Panc1 (cell line): Measurements from ENCODE around the gene PEX5L. TPM values are rescaled to one million over a fixed set of nuclear protein-coding genes. Genes with fewer than 3 reads are reported as not detected.

Experiments
- ATAC-seq: fragments of 200-7000 bp; cut with Tn5 transposase; 2 replicates; pipeline ENCODE4 v1.9.1; 2020; ENCODE audit warnings: mild to moderate bottlenecking, moderate library complexity
- BruUV-seq: library from RNA; stranded (reverse); fragments of 400-500 nt; replicated peaks from 2 replicates; lab custom pipeline; 2021; lab: Mats Ljungman, UMichigan
- CTCF ChIA-PET: fragments of 300-600 bp; sonication (Branson Sonifier 250); formaldehyde crosslinking; loops from one replicate; lab custom pipeline; 2022; ENCODE audit warnings: antibody characterized with exemption; lab: Charles Lee
- POLR2A ChIA-PET: fragments of 300-600 bp; sonication (Branson Sonifier 250); formaldehyde crosslinking; loops from one replicate; lab custom pipeline; 2022; ENCODE audit warnings: antibody characterized with exemption; lab: Charles Lee
- DNase-seq: peaks from one replicate; pipeline ENCODE4 v3.0.0-alpha.2; 2010; ENCODE audit warnings: low read depth, low spot score
- H3K27ac ChIP-seq: 2 replicates; pipeline ENCODE4 v1.5.1; 2011; ENCODE audit warnings: mild to moderate bottlenecking, low read length, inconsistent platforms
- H3K27me3 ChIP-seq: fragments of 200-500 bp; sonication (Bioruptor generic); 2 replicates; pipeline ENCODE4 v1.6.0; 2014; ENCODE audit warnings: low read length, inconsistent platforms; ENCODE audit not compliant: control insufficient read depth, insufficient read depth
- H3K36me3 ChIP-seq: fragments of 200-500 bp; sonication (Bioruptor generic); 2 replicates; pipeline ENCODE4 v1.5.1; 2014; ENCODE audit warnings: inconsistent platforms, mild to moderate bottlenecking, low read length, moderate library complexity; ENCODE audit not compliant: control insufficient read depth, insufficient read depth
- H3K4me1 ChIP-seq: 2 replicates; pipeline ENCODE4 v1.5.1; 2011; ENCODE audit warnings: inconsistent platforms, mild to moderate bottlenecking, low read length, moderate library complexity; ENCODE audit not compliant: control insufficient read depth, insufficient read depth
- H3K4me3 ChIP-seq, 2 experiments: 2 replicates each; pipeline ENCODE4 v1.5.1; 2011 to 2012; ENCODE audit warnings: low read depth in 2 of 2, low read length in 2 of 2, mild to moderate bottlenecking in 2 of 2, inconsistent platforms in 1 of 2, moderate library complexity in 1 of 2
- H3K9me3 ChIP-seq: fragments of 200-500 bp; sonication (Bioruptor generic); 2 replicates; pipeline ENCODE4 v1.5.1; 2014; ENCODE audit warnings: low read depth, mild to moderate bottlenecking, inconsistent platforms, low read length, moderate library complexity; ENCODE audit not compliant: control insufficient read depth, insufficient read depth
- POLR2AphosphoS5 ChIP-seq: IDR thresholded peaks from 2 replicates; pipeline ENCODE4 v1.6.1; 2012; ENCODE audit warnings: mild to moderate bottlenecking, low read depth, low read length, moderate library complexity
- REST ChIP-seq, 2 experiments: IDR thresholded peaks; 2 replicates each; pipeline ENCODE4 v1.6.1; 2011 to 2012; ENCODE audit warnings: low read depth in 2 of 2, control low read depth in 1 of 2, low read length in 1 of 2, mild to moderate bottlenecking in 1 of 2, moderate library complexity in 1 of 2; ENCODE audit not compliant: insufficient read depth in 1 of 2
- SIN3A ChIP-seq: IDR thresholded peaks from 2 replicates; pipeline ENCODE4 v1.6.1; 2012; ENCODE audit warnings: low read depth, mild to moderate bottlenecking, low read length, moderate library complexity, borderline replicate concordance; ENCODE audit not compliant: insufficient read depth
- TCF7L2 ChIP-seq: IDR thresholded peaks from 2 replicates; pipeline ENCODE4 v1.6.1; 2011; ENCODE audit warnings: mild to moderate bottlenecking, low read depth, low read length, inconsistent platforms
- in situ Hi-C: cut with HindIII; loops from 2 replicates; pipeline ENCODE4 v1.10.0; 2016; ENCODE audit warnings: low sequenced_read_pairs, low pct_unique_long_range_greater_than_20kb
- intact Hi-C: fragments of 100-400 bp; cut with micrococcal nuclease; formaldehyde crosslinking; loops from one replicate; pipeline ENCODE4 v1.10.0; 2022; ENCODE audit not compliant: unreplicated experiment
- total RNA-seq: library from RNA; stranded (reverse); gene quantifications from one replicate; pipeline ENCODE4 v1.2.1, GENCODE V29; 2021; ENCODE audit not compliant: unreplicated experiment
- TF ChIP-seq, protein P1 (sequence below): fragments of 450-650 bp; IDR thresholded peaks from 2 replicates; pipeline ENCODE4 v1.5.1; 2017; ENCODE audit warnings: mild to moderate bottlenecking

The PEX5L gene
- total RNA-seq, 1 experiment from 2014 or later = 0.23 TPM

DNA sequence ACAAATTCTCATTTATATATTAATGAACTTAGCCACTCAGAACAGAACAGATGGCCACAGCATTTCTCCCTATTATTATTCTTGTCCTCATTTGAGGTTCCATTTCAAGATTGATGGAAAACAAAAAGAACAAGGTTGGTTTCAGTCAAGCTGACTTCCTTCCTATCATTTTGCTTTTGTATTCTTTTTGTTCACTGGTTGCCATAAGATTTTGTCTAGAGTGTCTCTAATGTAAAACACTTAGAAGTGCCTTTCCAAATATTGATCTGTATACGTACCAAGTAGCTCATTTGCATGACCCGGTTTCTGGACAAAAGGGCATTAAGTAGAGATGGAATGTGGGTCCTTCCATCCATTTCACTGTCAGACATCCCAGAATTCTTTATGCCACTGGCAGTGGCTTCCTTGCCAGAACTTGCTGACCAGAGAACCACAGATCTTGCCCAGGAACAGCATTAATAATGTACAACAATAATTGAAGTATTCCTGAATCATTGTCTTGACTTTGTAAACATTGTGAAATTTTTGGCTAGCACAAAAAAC is 63.8 kb downstream of the PEX5L start:
- POLR2A ChIA-PET = no interaction called here
- H3K4me1 ChIP-seq = no peaks in the 10 kb centered on the region
- H3K9me3 ChIP-seq = no peaks in the 10 kb centered on the region
- no peaks in the 10 kb centered on the region for H3K27me3 ChIP-seq
- CTCF ChIA-PET = no interaction called here
- intact Hi-C loops (no loop called here), in situ Hi-C loops (no loop called here)
- no peak overlapping the region for H3K27ac ChIP-seq
- H3K36me3 ChIP-seq = no peaks in the 10 kb centered on the region
- TF ChIP-seq POLR2AphosphoS5 (no peak), TCF7L2 (no peak), SIN3A (no peak), REST (IDR thresholded peaks at IDR 0.05; ENCODE audit: insufficient read depth in 1 of 2, low read depth in 2 of 2, low read length in 1 of 2) (no peak)
- TF ChIP-seq, protein P1, sequence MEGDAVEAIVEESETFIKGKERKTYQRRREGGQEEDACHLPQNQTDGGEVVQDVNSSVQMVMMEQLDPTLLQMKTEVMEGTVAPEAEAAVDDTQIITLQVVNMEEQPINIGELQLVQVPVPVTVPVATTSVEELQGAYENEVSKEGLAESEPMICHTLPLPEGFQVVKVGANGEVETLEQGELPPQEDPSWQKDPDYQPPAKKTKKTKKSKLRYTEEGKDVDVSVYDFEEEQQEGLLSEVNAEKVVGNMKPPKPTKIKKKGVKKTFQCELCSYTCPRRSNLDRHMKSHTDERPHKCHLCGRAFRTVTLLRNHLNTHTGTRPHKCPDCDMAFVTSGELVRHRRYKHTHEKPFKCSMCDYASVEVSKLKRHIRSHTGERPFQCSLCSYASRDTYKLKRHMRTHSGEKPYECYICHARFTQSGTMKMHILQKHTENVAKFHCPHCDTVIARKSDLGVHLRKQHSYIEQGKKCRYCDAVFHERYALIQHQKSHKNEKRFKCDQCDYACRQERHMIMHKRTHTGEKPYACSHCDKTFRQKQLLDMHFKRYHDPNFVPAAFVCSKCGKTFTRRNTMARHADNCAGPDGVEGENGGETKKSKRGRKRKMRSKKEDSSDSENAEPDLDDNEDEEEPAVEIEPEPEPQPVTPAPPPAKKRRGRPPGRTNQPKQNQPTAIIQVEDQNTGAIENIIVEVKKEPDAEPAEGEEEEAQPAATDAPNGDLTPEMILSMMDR = no peak
- no TSS peak for BruUV-seq
- no peak overlapping the region for H3K4me3 ChIP-seq
- ATAC-seq = no peak
- DNase-seq = no peak

- H3K4me1 ChIP-seq = no peaks in the 10 kb centered on the region
- H3K4me3 ChIP-seq = no peak overlapping the region
- ChIA-PET POLR2A (no interaction called here), CTCF (no interaction called here)
- H3K27me3 ChIP-seq = no peaks in the 10 kb centered on the region
- in situ Hi-C loops = no loop called here
- DNase-seq (no peak), ATAC-seq (no peak)
- BruUV-seq = no TSS peak
- no peaks in the 10 kb centered on the region for H3K9me3 ChIP-seq
- no peak overlapping the region for H3K27ac ChIP-seq
- TF ChIP-seq REST (IDR thresholded peaks at IDR 0.05; ENCODE audit: insufficient read depth in 1 of 2, low read depth in 2 of 2, low read length in 1 of 2) (no peak), SIN3A (no peak), POLR2AphosphoS5 (no peak), TCF7L2 (no peak)
- TF ChIP-seq, protein P1 = no peak
- intact Hi-C loops = no loop called here
- H3K36me3 ChIP-seq = no peaks in the 10 kb centered on the region
Observed at GRCh38 chr3:179971280-179971679, 65.5 kb downstream of the PEX5L start.
